Activated CD4-positive, alpha-beta T cell treated with anti-CD3 and anti-CD28 coated beads, Interleukin-2, amount 50 U/mL, for 48 hours (primary cell): ENCODE results near the gene ZBTB20.
"Not testable (repeated sequence)": the region's sequence is repeated elsewhere in the genome, so short reads cannot be mapped to it uniquely, and the experiment has no call there.

Experiments used
- DNase-seq, 2 experiments: peaks; one replicate each; pipeline ENCODE4 v3.0.0-alpha.2; 2020

Gene ZBTB20

DNA sequence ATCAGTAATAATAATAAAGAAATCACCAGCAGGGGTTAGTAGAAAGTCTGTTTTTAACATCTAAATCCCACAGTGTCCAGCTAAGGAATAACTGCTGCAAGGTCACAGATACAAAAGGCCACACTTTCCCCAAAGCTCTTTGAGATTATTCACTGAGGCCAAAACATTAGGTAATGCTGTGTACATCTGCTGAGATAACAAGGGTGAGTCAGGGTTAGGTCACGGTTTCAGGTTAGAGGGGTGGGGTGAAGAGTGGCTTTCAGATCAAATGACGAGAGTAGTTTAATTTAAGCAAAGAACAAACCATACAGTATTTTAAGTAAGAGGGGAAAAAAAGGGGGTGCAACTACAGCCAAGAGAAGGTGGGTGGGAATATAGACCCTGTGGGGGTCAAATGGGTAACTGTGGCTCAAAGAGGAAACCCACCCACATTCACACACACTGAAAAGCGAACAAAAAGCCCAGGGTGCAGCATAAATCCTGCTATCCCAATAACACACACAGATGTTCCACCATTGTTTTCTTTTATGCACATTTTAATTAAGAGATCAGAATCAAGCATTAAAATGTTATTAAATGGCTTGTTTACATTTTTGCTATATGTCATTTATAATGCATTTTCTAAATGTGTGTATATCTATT is 440.4 kb downstream of the ZBTB20 start:
- DNase-seq: peak; percentile 17 to 34

DNA sequence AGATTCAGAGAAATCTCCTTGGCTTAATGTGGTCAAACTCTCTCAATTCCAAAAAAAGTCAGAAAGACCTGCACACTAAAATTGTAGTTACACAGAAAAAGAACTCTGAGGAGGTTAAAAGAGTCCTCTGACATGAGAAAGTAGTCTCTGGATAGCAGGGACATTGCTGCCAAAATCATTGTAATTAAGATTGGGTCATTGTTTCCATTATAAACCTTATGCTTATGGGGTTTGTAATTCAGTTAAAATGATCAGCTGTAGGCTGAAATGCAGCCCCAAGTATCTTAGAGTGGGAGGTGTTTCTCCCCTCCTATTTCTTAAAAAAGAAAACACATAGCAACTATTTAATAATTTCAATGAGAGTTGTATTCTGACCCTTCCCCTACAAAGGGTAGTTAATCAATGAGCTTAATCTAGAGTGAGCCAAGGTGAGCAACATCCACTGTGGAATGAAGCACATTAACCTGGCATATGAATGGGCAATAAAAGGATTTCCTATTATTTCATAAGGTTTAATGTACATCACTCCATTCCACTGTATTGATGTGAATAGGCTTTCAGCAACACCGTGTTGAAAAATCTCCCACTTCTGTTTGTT is 446.4 kb downstream of the ZBTB20 start:
- DNase-seq: no peak

DNA sequence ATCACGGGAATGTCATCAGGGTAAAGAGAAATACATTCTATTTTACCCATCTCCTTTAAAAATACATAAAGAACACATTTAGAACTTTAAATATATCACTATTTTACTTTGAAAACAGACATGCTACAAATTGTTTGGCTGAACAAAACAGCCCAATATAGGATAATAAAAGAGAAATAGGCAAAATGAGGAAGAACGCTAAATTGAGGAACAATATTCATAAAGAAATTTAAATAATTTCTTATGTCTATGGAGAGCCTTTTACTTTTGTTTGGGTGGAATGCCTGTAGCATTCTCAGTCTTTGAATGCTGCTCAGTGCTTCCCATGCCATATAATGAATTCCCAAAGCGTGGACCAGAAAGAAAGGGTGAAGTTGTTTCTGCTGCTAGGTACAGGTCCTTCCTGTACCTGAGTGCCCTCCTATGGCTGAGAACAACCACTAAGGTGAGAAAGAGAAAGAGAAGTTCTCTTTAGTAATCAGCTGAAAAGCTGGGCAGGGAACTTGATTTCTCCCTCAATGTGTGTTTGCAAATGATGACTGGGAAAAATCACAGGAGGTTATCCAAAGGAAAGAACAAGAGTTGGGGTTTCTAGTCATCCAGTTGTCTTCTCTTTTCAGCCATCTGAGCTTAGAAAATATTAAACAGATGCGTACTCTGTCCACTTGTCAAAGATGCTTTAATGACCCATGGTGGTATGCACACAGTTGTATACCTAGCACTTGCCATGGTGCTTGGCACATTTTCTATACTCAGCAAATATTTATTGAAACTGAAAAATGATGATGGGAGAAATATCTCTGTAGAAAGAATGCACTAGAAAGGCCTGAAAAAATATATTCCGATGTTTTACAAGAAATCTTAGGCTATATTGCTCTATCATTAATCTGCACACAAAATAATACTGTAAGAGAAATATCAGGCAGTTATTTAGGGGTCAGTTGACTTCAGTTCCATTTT is 448.7 kb downstream of the ZBTB20 start:
- DNase-seq: no peak

DNA sequence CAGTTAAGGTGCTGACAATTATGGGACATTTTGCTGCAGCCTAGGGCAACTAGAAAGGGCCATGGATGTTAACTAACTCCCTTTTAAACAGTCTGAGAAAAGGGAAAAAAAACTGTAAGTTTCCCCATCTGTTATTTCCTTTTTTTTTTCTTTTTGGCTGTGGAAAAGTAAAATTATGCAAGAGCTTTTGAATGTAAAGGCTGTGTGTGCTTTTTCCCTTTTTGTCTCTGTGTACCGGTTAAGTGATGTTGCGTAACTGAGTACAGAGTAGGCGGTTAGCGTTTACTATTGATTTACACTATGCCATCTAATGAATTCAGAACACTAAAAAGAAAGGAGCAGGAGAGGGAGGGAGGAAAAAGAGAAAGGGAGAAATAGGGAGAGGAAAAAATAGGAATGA is 449.7 kb downstream of the ZBTB20 start:
- no peak for DNase-seq

DNA sequence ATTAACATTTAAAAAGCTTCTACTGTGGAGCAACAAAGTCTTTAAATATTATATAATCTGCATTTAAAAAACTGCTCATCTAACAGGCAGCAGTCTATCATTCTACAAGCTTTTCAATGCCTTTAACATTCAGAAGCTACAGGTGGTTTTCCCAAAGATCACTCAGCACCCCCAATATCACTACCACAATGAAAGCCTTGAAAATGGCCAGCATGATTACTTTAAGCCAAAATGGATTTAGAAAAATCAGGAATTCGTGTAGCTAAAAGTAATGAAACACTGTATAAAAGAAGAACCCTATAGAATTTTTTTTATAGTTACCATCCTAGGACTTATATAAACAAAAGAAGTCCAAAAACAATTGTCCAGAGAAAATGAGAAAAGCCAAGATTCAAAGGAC is 452.8 kb downstream of the ZBTB20 start:
- no peak for DNase-seq

DNA sequence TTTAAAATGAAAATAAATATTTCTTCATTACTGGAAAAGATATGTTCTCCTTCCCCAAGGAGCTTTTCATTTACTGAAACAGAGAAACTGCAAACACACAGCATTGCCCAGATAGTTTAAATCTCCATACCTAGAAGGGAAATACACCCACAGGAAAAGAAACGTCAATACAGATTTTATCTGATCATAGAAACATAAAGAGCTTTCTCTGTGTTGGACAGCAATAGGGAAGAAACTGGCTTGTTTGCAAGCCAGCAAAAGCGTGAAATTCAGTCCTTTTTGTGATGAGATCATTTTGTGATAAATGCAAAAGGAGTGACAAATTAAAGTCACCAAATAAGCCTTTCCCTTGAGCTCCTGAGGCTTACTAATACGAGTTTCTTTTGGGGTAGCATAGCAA is 455.2 kb downstream of the ZBTB20 start:
- no peak for DNase-seq

DNA sequence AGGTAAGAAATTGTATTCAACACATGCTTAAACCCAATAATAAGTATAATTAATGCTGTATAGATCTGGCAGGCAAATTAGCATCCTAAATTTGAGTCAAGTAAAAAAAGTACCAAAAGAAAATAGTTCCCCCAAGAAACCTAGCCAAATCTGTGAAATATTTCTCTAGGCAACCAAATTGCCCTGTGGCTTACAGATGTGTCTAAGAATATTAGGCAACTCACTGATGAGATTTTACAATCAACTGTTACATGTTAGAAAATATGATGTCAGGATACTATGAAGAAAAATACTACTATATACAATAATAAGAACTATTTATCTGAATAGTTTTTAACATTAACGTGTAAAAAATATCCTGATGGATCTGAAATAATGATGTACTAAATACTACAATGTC is 456.2 kb downstream of the ZBTB20 start:
- no peak for DNase-seq

DNA sequence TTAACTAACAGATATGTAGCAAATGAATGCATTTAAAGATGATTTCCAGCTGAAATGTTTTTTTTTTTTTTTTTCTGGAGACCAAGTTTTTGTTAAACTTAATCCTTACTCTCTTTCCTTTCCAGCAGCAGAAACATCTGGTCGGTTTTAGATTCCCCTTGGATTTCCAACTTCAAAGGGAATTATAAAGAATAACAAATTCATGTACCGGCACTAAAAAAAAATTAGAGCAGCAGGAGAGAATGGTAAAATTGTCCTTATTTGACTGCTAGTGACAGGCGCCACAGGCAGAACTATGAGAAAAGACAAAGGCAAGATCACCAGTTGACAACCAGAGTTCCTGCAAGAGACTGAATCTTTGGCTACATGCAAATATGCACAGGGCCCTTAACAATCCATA is 459.9 kb downstream of the ZBTB20 start:
- DNase-seq: no peak

DNA sequence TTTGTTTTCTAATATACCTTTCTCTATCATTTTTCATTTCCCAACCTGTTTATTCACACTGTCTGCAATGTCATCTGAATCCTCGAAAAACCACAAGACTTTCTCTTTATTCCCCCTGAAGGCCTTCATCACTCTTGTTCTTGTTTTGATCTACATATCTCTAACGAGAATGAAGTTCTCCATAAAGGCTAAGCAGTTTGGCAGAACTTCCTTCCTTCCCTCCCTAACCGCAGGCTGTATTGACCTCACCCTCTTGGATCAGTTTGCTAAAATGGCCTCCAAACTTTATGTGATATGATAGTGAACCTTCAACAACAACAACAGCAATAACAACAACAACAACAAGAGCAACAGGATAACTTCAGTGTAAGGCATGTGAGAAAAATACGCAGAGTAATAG is 460.5 kb downstream of the ZBTB20 start:
- no peak for DNase-seq

DNA sequence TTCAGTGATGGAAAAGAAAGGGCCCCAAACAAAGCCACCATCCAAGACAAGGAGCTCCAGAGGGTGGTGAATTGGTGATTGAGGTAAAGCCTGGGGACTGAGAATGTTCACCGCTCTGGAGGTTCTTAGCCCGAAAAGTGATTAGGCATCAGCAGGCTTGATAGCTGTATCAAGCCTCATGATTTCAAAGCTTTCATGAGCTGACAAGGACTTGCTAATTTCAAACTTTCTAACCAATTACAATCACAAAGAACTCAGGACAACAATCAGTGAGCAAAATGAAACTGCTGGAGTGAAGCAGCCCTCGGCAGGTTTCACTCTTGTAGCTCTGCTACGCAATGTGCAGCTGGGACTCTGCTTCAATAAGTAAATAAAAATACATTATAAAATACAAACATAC is 461.9 kb downstream of the ZBTB20 start:
- no peak for DNase-seq

DNA sequence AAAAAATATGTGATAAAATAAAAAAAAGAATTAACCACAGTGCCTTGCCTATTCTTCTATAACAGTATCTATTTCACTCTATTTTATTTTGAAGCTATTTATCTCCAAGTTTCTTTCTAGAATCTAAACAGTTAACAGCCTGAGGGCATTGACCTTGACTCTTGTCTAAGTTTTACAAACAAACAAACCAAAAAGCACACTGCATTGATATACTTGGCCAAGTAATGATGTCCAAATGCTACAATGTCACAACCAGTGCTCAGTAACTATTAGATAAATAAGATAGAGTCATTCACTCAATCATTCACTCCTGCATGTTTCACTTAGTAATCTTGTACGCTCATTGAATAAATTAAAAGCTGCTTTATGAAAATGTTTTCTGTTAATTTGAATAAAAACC is 466.8 kb downstream of the ZBTB20 start:
- no peak for DNase-seq

DNA sequence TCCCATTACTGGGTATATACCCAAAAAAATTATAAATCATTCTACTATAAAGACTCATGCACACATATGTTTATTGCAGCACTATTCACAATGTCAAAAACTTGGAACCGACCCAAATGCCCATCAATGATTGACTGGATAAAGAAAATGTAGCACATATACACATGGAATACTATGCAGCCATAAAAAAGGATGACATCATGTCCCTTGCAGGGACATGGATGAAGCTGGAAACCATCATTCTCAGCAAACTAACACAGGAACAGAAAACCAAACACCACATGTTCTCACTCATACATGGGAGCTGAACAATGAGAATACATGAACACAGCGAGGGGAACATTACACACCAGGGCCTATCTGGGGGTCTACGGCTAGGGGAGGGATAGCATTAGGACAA is 467.3 kb downstream of the ZBTB20 start:
- DNase-seq: not testable (repeated sequence)

DNA sequence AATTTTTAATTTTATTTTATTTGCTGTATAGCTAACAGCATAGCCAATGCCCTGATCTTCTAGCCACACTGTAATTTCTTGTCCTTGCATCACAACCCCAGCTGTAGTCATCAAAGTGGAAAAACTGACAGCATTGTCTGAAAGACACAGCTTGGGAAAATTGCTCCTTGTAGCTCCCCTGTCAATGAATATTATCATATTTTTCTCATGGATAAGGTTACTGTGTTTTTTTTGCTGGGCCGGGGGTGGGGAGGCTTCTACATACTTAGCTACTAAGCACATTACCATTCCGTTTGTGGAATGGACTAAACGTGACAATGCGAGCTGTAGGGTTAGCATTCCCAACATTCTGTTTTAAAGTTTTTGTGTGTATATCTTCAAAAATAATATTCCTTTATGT is 472.0 kb downstream of the ZBTB20 start:
- no peak for DNase-seq

DNA sequence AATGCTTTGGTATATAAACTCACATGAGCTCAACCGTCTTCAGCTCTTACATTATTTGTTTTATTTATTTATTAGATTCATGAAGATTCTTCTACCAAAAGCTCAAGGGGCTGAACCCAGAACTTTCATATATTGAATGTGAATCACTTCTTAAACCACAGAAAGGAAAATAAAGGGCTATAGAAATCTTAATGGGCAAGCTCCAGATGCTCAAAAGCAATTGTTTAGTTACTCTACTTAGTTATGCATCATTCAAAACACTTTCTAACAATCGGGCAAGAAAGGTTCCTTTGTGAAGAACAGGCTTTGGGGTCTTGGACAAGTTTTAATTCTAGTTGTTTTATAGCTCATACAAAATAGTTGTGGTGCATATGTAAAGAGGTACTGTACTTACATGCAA is 473.1 kb downstream of the ZBTB20 start:
- DNase-seq: no peak

DNA sequence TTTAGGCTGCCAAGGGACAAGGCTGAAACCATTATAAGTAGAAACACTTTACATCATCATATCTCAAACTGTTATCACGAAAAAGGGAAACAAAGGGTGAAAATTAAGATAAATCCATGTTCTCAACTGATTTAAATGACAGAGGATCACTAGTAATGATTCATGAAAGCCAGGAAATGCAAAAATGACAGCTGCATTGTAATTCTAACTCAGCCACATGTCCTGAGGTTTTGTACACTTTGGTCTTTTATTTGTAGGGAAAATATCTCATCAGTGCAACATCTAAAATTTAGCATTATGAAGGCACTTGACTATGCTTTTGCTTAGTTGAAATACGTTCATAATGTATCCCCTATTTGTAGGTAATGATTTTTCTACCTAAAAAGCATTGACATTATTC is 473.6 kb downstream of the ZBTB20 start:
- DNase-seq: no peak

DNA sequence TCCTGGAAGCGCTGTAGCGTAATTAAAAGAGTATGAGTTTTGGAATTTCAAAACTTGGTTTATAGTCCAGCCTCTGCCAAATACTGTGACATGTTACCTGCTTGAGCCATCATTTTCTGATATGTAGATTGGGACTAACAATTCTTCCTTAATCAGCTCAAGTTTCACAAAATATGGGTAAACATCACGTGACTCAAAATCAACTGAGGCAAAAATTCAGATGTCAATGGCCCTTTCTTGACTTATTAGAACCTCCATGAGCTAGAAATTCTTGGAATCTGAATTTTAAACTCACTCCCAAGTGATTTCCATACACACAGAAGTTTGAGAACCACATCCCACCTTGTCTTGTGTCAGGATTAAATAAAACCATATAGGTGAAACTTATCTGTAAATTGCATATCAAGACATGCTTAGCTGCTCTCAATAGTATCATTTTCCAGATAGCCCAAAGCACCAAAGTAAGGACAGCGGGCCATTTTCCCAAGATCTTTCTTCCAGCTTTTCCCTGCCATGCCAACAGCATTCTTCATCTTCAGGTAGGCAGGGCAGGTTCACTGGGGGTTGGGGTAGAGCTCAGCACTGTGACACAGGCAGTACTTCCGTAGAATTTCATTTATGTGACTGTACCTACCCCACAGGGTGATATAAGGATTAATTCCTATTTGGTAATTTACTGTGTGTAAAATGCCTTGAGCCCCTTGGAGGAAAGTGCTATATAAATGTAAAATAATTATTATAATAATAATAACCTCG is 474.2 kb downstream of the ZBTB20 start:
- DNase-seq: no peak

DNA sequence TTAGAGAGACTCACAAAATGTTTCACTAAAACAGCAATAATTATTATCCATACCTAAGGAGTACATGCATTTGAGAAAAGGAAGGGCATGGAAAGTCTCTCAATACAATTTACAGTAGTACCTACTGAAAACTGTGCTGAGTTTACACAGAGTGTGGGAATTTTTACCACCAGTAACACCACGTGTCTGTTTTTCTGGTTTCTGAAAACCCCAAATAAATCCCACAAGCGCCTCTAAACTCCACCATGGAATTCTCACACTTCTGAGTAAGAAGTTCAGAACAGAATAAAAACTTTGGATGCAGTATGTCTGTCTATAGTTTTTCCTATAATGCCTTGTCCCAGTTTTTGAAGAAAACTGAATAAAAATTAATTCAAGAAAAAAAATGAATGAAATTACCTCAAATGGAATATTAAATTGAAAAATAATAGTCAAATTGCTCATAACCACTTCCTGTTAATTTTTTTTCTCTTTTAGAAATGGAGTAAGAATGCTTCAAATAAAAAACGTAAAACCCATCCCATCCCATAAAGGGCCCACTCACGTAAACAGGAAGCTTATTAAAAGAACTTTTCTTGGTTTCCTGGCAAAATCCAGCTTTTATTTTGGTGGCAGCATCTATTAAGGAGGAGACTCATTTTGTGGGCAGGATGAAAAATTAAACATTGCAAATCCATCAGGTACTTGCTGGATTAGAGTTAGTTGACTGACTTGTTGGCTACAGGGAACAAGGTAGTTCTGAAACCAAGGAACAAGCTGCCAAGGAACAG is 475.2 kb downstream of the ZBTB20 start:
- DNase-seq: no peak

DNA sequence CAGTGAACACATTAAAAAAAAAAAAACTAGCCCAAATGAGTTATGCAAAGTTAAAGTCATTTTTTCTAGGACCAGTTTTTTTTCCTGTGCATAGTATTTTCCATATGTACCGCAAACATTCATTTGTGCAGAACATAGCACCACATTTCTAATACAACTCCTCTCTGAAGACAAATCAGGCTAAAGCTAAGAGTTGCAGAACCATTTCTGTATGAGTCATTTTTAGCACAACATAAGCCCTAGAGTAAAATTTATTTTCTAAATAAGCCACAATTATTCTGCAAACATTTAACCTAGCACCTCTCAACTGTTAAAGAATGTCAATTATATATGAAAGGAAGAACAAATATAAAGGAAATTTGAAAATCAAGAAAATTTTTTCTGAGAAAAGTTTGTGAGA is 477.5 kb downstream of the ZBTB20 start:
- no peak for DNase-seq

DNA sequence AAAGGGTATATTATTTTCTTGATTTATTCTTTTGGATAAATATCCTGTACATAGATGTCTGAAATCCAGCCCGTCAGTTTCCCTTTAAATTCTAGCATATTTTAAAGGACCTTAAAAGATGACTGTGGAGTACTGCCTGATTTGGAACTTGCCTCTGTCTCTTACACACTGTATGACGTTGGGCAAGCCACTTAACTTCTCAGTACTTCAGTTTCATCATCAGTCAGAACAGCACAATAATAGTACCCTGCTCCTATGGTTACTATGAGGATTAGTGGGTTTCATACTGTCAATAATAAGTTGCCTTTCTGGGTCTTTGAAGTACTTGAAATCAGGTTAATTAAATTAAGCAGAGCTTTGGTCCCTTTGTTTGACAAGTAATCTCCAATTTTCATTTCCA is 479.0 kb downstream of the ZBTB20 start:
- no peak for DNase-seq

DNA sequence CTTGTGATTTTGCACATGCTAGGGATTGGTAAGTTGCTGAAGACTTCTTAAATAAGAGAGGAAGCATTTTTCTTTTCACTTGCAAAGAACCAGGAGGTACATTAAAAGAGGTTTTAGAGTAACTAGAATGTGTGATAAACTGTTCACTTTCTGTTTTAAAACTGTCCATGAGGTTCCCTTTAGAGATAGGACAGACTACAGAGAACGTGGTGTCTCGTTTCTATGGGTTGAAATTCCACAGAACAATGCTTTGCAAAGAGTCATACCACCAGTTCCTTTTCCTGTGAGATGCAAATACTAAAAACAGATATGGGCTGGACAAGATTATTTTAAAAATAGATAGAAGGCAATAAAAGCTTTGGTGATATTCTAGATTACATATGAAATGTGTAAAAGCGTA is 480.5 kb downstream of the ZBTB20 start:
- no peak for DNase-seq

DNA sequence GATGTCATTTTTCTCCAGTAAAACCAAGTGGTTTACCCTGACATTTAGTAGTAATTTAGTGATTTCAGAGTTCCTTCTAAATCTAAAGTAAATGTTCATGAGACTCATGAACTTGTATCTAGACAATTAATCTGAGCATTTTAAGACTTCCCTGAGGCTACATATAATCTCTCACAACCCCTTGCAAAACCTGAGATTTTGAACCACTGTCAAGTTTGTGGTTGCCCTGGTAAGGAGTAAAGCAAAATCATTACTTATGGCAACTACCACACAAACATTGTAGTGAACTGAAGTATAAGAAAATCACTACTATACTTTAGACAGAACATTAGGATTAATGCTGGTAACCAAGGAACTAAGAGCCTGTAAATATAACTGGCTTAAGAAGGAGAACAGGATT is 483.1 kb downstream of the ZBTB20 start:
- no peak for DNase-seq

DNA sequence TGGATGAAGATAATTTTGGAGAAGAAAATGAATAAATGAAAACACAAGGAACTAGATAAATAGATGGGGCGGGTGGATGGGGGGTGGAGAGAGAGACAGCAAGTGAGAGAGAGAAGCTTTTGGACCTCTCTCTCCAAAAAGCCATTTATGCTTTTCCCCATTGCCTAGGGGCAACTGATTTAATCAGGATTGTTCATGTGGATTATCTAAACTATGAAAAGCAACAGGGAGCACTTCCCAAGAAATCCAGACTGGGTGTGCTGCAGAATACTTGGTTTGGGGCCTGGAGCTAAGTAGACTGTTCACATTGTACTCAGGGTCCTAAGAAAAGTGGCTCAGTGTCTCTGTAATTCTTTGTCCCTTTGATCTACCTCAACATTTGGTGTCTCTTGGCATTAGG is 486.3 kb downstream of the ZBTB20 start:
- DNase-seq: no peak

DNA sequence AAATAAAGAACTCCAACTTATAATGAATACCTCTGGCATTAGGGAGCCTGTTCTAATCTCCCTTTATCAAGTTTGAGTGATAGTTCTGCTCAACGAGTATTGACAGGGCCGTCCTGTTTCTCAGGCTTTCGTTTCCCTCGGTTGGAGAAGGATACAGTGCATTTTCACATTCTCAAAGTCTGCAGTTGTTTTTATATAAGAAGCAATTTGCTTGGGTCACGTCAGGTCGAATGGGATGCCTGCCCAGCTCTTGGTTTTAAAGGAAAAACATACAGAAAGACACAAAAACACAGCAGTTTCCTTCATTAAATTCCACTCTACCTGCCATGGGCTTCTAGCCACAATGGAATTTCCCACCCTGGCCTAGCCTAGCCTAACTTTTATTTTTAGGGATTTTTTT is 487.0 kb downstream of the ZBTB20 start:
- DNase-seq: no peak
